Ovary (tissue), 9 donors: ENCODE results near the gene ARID2. TPM values are rescaled to one million over a fixed set of nuclear protein-coding genes. Genes with fewer than 3 reads are reported as not detected.

Experiments used
- DNase-seq, 5 donors: peaks; one replicate each; pipeline ENCODE4 v3.0.0-alpha.2; 2019 to 2020
- H3K27ac ChIP-seq, 2 donors: fragments of 200-600 bp; one replicate each; pipeline versions ENCODE4 v1.5.1 to v1.8.0; 2019 to 2022
- H3K27me3 ChIP-seq: fragments of 200-600 bp; one replicate; pipeline ENCODE4 v1.8.0; 2022
- H3K36me3 ChIP-seq: fragments of 200-600 bp; sonication (generic); one replicate; pipeline ENCODE4 v1.5.1; 2019
- H3K4me1 ChIP-seq: one replicate; pipeline ENCODE4 v1.8.1; 2013; ENCODE audit warnings: mild to moderate bottlenecking, moderate library complexity; ENCODE audit not compliant: insufficient read depth
- H3K4me3 ChIP-seq: fragments of 200-600 bp; sonication (generic); one replicate; pipeline ENCODE4 v1.5.1; 2017
- H3K9me3 ChIP-seq, 2 donors: fragments of 200-600 bp in 1 of 2; sonication (generic) in 1 of 2; one replicate each; pipeline versions ENCODE4 v1.5.1 to v1.8.1; 2013 to 2019; ENCODE audit warnings: mild to moderate bottlenecking in 1 of 2, moderate library complexity in 1 of 2
- EP300 ChIP-seq: sonication (generic); formaldehyde crosslinking; IDR thresholded peaks from one replicate; pipeline ENCODE4 v1.6.1; 2017; ENCODE audit warnings: antibody characterized with exemption
- POLR2A ChIP-seq: fragments of 450-650 bp; IDR thresholded peaks from one replicate; pipeline ENCODE4 v1.6.1; 2017; ENCODE audit warnings: antibody characterized with exemption, mild to moderate bottlenecking, moderate library complexity
- WGBS, 3 donors: extraction: QIAGEN DNeasy Blood & Tissue Kit in 1 of 3; methylation state at CpG; one replicate each; pipeline versions ENCODE4 v1.1.5 to v1.1.7; 2013 to 2017; 5-methylcytosine and 5-hydroxymethylcytosine counted together
- intact Hi-C, 4 donors: fragments of 100-400 bp; cut with DNase I; formaldehyde crosslinking; loops; one replicate each; pipeline versions ENCODE4 v1.11.0 to v1.15.1; 2022 to 2023
- polyA plus RNA-seq, 2 donors: library from polyadenylated mRNA; stranded (reverse); fragments of 200-250 nt in 1 of 2; fragments of 350-450 nt in 1 of 2; fragmentation: Illumina TruSeq in 1 of 2; extraction: RNeasy Lipid Tissue Mini Kit (QIAGEN cat#74804) in 1 of 2; gene quantifications; one replicate each; pipeline ENCODE4 v1.2.3, GENCODE V29; 2013 to 2014
- total RNA-seq, 7 donors: library from RNA; depleted of rRNA in 2 of 7; stranded (reverse); fragments of >200 nt in 2 of 7; fragmentation: NEBNext Ultra II Directional in 3 of 7; extraction: Animal tissue kit (Norgen Biotek cat#: 25700) in 3 of 7; gene quantifications; one replicate each; pipeline versions ENCODE4 v1.1.0 to v1.2.4, GENCODE V29; 2016 to 2023
- TF ChIP-seq, protein P1 (sequence below), 3 donors: fragments of 450-650 bp in 2 of 3; fragments of 200-600 bp in 1 of 3; IDR thresholded peaks; one replicate each; pipeline versions ENCODE4 v1.5.1 to v1.8.0; 2016 to 2022; ENCODE audit warnings: antibody characterized with exemption in 3 of 3, mild to moderate bottlenecking in 1 of 3
- donor health status: DM: no; HTN: no; CAD: no; lungs with moderate emphysema.
- donor health status: DM: no; HTN: no; CAD: no.
- donor health status: Bipolar disorder and iron deficiency.
- donor health status: DM: yes; HTN: yes; CAD: no.
- donor health status: DM: no; HTN: no; CAD: no.
- donor health status: DM: yes; HTN: yes; CAD: no.

Gene ARID2
- total and polyA plus RNA-seq, 9 donors: 7.9 to 39.5 (median 32.1) TPM

DNA sequence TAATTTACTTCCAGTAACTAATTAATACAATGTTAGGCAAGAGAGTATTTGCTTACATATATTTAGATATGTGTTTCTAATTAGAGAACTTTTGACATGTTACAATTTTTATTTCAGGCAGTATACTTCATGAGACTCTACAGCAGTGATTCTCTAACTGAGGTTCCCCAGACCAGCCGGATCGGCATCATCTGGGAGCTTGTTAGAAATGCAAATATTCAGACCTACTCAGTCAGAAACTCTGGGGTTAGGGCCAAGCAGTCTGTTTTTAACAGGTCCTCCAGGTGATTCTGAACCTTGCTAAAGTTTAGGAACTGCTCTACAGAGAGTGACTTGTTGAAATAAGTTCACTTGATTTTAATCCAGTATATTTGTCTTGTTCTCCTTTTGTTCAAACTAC lies 46.5 kb downstream of the ARID2 start:
- intact Hi-C loops: no loop called here
- TF ChIP-seq, protein P1, sequence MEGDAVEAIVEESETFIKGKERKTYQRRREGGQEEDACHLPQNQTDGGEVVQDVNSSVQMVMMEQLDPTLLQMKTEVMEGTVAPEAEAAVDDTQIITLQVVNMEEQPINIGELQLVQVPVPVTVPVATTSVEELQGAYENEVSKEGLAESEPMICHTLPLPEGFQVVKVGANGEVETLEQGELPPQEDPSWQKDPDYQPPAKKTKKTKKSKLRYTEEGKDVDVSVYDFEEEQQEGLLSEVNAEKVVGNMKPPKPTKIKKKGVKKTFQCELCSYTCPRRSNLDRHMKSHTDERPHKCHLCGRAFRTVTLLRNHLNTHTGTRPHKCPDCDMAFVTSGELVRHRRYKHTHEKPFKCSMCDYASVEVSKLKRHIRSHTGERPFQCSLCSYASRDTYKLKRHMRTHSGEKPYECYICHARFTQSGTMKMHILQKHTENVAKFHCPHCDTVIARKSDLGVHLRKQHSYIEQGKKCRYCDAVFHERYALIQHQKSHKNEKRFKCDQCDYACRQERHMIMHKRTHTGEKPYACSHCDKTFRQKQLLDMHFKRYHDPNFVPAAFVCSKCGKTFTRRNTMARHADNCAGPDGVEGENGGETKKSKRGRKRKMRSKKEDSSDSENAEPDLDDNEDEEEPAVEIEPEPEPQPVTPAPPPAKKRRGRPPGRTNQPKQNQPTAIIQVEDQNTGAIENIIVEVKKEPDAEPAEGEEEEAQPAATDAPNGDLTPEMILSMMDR (IDR thresholded peaks at IDR 0.05): no peak
- TF ChIP-seq EP300 (no peak), POLR2A (no peak)
- DNase-seq: no peak
- Histone ChIP-seq H3K27ac (no peak overlapping the region), H3K9me3 (no peaks in the 10 kb centered on the region), H3K27me3 (no peaks in the 10 kb centered on the region), H3K36me3 (no peaks in the 10 kb centered on the region), H3K4me3 (no peak overlapping the region), H3K4me1 (no peaks in the 10 kb centered on the region)
- WGBS, 3 donors: 22 to 34% (median 31%) methylated on average over 2 of the region's 2 CpGs

DNA sequence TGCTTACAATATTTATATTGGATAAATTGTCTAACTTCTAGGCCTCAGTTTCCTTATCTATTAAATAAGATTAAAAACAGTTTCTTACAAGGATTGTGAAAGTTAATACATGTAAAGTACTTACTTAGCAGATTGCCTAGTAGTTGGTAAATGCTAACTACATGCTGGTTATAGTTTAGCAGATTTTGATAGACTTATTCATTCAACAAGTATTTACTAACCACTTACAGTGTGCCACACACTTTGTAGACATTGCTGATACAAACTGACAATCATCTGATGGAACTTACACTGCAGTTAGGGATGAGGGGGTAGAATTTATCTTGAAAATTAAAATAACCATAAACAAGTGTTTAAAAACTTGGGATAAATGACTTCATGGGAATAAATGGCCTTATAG lies 50.4 kb downstream of the ARID2 start:
- no peak for DNase-seq
- Histone ChIP-seq H3K4me3 (no peak overlapping the region), H3K27me3 (no peaks in the 10 kb centered on the region), H3K27ac (no peak overlapping the region), H3K4me1 (no peaks in the 10 kb centered on the region), H3K9me3 (no peaks in the 10 kb centered on the region), H3K36me3 (no peaks in the 10 kb centered on the region)
- TF ChIP-seq, protein P1 (IDR thresholded peaks at IDR 0.05): no peak
- TF ChIP-seq EP300 (no peak), POLR2A (no peak)
- intact Hi-C loops: no loop called here

DNA sequence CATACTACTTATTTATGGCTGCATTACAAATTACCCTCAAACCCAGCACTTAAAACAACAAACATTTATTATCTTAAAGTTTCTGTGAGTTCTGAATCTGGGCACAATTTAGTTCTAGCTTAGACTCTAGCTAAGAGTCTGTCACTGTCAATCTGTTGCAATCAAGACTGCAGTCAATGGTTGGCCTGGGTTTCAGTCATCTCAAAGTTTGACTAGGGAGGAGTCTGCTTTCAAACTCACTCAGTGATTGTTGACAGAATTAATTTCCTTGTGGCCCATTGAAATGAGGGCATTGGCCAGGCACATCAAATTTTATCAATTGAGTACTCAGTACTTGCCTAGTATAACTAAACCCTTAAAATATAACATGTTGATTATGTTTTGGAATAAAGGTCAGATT lies 51.6 kb downstream of the ARID2 start:
- no peaks in the 10 kb centered on the region for H3K9me3 ChIP-seq
- H3K4me3 ChIP-seq: no peak overlapping the region
- DNase-seq: no peak
- no peak overlapping the region for H3K27ac ChIP-seq
- intact Hi-C loops: no loop called here
- H3K27me3 ChIP-seq: no peaks in the 10 kb centered on the region
- TF ChIP-seq, protein P1 (IDR thresholded peaks at IDR 0.05): no peak
- TF ChIP-seq POLR2A (no peak), EP300 (no peak)
- no peaks in the 10 kb centered on the region for H3K4me1 ChIP-seq
- no peaks in the 10 kb centered on the region for H3K36me3 ChIP-seq

DNA sequence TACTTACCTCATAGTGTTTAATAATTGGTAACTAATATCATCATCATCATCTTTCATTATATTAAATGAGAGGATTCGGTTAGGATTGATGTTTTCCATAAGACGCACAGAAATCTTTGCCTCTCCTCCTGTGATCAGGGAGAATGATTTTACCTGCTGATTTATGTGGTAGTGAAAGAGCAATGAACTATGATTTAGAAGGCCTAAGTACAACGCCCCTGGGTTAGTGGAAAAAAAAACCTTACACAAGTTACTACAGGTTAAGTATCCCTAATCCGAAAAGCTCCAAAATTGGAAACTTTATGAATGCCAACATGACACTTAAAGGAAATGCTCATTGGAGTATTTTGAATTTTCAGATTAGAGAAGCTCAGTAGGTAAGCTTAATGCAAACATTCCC lies 55.8 kb downstream of the ARID2 start:
- H3K27ac ChIP-seq: no peak overlapping the region
- TF ChIP-seq, protein P1 (IDR thresholded peaks at IDR 0.05): no peak
- TF ChIP-seq POLR2A: no peak
- TF ChIP-seq EP300: no peak
- DNase-seq: no peak
- 93 to 97% (median 95%) methylated on average over 4 of the region's 4 CpGs for WGBS, 3 donors
- no peak overlapping the region for H3K4me3 ChIP-seq
- no peaks in the 10 kb centered on the region for H3K9me3 ChIP-seq
- H3K4me1 ChIP-seq: no peaks in the 10 kb centered on the region
- no peaks in the 10 kb centered on the region for H3K36me3 ChIP-seq
- no peaks in the 10 kb centered on the region for H3K27me3 ChIP-seq
- intact Hi-C loops: no loop called here

DNA sequence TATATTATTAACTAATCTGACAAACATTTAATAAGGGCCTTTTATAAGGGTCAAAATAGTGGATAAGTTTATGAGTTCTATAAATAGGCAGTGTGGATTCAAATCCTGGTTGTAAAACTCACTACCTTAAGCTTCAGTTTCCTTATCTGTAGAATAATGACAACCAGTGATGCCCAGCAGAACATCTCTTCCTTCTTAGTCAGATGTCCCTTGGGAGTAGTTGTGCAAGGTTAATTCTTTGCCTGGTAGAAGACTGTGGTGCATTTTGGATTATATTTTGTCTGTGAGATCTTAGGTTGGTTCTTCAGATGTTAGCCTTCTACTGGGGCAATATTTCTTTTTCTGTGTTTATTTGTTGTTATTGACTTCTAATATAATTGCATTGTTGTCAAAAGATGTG lies 59.5 kb downstream of the ARID2 start:
- Histone ChIP-seq H3K27me3 (no peaks in the 10 kb centered on the region), H3K27ac (no peak overlapping the region), H3K4me1 (peaks cover 2% of the 10 kb centered on the region), H3K9me3 (no peaks in the 10 kb centered on the region), H3K4me3 (no peak overlapping the region), H3K36me3 (no peaks in the 10 kb centered on the region)
- TF ChIP-seq, protein P1 (IDR thresholded peaks at IDR 0.05): no peak
- TF ChIP-seq POLR2A (no peak), EP300 (no peak)
- no peak for DNase-seq
- intact Hi-C loops: no loop called here
